HFF-Myc (cell line): ENCODE results near the gene SPG21.
A peak's percentile ranks its signal among the peaks of the same experiment; 100 is the strongest.

Experiments used
- DNase-seq: peaks from one replicate; pipeline ENCODE4 v3.0.0-alpha.2; 2011; ENCODE audit warnings: low read depth; ENCODE audit errors: extremely low read depth
- H3K4me3 ChIP-seq: replicated peaks from 2 replicates; pipeline ENCODE4 v1.5.1; 2011; ENCODE audit warnings: low read depth, mild to moderate bottlenecking, control low read depth, low read length
- CTCF ChIP-seq: IDR thresholded peaks from 2 replicates; pipeline ENCODE4 v1.5.1; 2012; ENCODE audit warnings: mild to moderate bottlenecking, low read depth, low read length, control low read depth; ENCODE audit errors: missing control alignments

Gene SPG21

GRCh38 chr15:64997066-64997465 lies 7.4 kb upstream of the SPG21 start:
- no peak for TF ChIP-seq CTCF
- no peak overlapping the region for H3K4me3 ChIP-seq
- no peak for DNase-seq

GRCh38 chr15:64993290-64993689 lies 3.6 kb upstream of the SPG21 start:
- no peak for TF ChIP-seq CTCF
- no peak overlapping the region for H3K4me3 ChIP-seq

GRCh38 chr15:64991536-64992135 lies 1.9 kb upstream of the SPG21 start:
- no peak overlapping the region for H3K4me3 ChIP-seq
- no peak for TF ChIP-seq CTCF
- DNase-seq, result no peak

More at GRCh38 chr15:64993290-64993689, 3.6 kb upstream of the SPG21 start:
- no peak for DNase-seq

GRCh38 chr15:64990168-64990470 lies 405 bp upstream of the SPG21 start:
- DNase-seq, result no peak
- TF ChIP-seq CTCF, result no peak

DNA sequence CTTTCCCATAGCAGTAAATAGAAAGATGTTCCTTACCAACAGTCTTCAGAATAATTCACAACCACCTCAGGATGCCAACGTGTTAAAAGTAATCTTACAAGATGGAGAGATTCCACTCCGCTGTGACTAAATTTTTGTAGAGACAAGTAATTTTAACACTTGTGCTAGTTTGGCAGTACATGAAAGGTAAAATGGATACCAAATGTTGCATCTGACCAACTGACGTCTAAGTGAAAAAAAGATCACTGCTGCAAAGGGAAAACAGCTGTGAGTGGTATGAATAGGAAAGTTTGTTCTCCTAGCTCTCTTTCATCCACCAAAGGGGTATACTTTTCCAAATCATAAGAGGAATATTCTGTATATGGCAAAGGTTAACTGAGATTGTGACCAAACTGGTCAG lies 2.6 kb downstream of the SPG21 start:
- peak overlapping the region; percentile 28 for H3K4me3 ChIP-seq
- no peak for DNase-seq
- no peak for TF ChIP-seq CTCF

More at GRCh38 chr15:64990168-64990470, 405 bp upstream of the SPG21 start:
- peak overlapping the region; percentile 90 for H3K4me3 ChIP-seq

DNA sequence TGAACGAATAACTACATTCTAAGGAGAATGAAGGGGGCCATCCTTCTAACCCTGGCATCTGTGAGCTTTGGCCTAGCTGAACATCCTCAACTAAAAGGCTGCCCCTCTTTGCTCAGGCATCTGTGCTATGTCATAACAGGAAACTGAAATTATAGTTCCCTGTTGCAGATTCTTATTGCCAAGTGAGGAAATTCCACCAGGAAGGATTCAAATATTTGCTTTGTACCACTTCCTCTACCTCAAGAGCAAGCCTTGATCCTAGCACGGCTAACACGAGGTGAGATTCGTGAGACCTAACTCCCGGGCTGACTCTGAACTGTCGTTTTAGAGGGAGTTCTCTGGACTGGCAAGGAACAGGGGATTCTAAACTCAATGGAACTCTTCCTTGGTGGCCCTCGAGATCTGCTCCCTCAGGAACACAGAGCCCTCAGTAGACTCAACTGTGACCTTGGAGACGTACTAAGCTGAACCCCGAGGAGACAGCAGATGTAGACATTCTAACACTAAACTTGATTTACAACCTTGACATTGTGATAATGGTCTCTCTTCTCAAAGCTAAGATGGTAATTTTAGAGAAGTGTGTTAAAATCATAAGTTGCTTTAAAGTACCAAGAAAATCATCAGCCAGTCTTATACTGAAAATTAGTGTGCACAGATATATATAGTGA lies 4.2 kb downstream of the SPG21 start:
- no peak for DNase-seq
- peak overlapping the region; percentile 18 for H3K4me3 ChIP-seq

More for the DNA sequence above, 4.2 kb downstream of the SPG21 start:
- no peak for TF ChIP-seq CTCF
